Activated CD8-positive, alpha-beta memory T cell treated with anti-CD3 and anti-CD28 coated beads for 48 hours (primary cell): ENCODE results near the gene FADS1.

Source experiments
- DNase-seq, 3 experiments: peaks; one replicate each; pipeline ENCODE4 v3.0.0-alpha.2; 2020; ENCODE audit warnings: low read depth in 2 of 3, low spot score in 2 of 3

FADS1 gene

GRCh38 chr11:61816736-61817455 is at the start of gene FADS1:
TSS of gene FADS1 (minus strand) at chr11:61817003. CDS start at chr11:61816929, 74 bp downstream.
- DNase-seq = peak; percentile 56 to 66 (median 64)

GRCh38 chr11:61866231-61866957 is 49.6 kb upstream of the FADS1 start:
- no peak for DNase-seq

GRCh38 chr11:61864814-61865775 is 48.3 kb upstream of the FADS1 start:
- no peak for DNase-seq

GRCh38 chr11:61863548-61864081 is 46.8 kb upstream of the FADS1 start:
- DNase-seq = no peak

GRCh38 chr11:61862714-61863547 is 46.1 kb upstream of the FADS1 start:
- DNase-seq = no peak

GRCh38 chr11:61861634-61862033 is 44.8 kb upstream of the FADS1 start:
- DNase-seq = no peak

- DNase-seq = no peak
These were observed 43.5 kb upstream of the FADS1 start for GRCh38 chr11:61860054-61860903.

GRCh38 chr11:61855939-61856680 is 39.3 kb upstream of the FADS1 start:
- DNase-seq = no peak

GRCh38 chr11:61854966-61855714 is 38.3 kb upstream of the FADS1 start:
- DNase-seq = no peak

- DNase-seq = no peak
These were observed 37.5 kb upstream of the FADS1 start for GRCh38 chr11:61854206-61854895.

- no peak for DNase-seq
These were observed 36.9 kb upstream of the FADS1 start for GRCh38 chr11:61853698-61854169.

- DNase-seq = no peak
These were observed 35.1 kb upstream of the FADS1 start for GRCh38 chr11:61851900-61852295.

- DNase-seq = no peak
These were observed 34.5 kb upstream of the FADS1 start for GRCh38 chr11:61851113-61851899.

GRCh38 chr11:61850687-61851086 is 33.9 kb upstream of the FADS1 start:
- no peak for DNase-seq

GRCh38 chr11:61848631-61849030 is 31.8 kb upstream of the FADS1 start:
- DNase-seq = no peak

- DNase-seq = no peak
These were observed 31.2 kb upstream of the FADS1 start for GRCh38 chr11:61847914-61848581.
